HG03159 (cell line): Measurements from ENCODE around the gene RNPEPL1.
"Not testable (repeated sequence)": the region's sequence is repeated elsewhere in the genome, so short reads cannot be mapped to it uniquely, and the experiment has no call there.

Experiments used
- ATAC-seq: cut with Tn5 transposase; IDR thresholded peaks from one replicate; pipeline ENCODE4 v1.9.1; 2021; ENCODE audit warnings: mild to moderate bottlenecking, moderate library complexity; ENCODE audit not compliant: unreplicated experiment

Gene RNPEPL1

GRCh38 chr2:240567872-240568677 lies at the start of gene RNPEPL1:
Gene RNPEPL1 (plus strand): TSS chr2:240568484. CDS start chr2:240568587, 103 bp downstream.
- peak; percentile 31 for ATAC-seq

GRCh38 chr2:240518981-240519380 lies 49.3 kb upstream of the RNPEPL1 start:
- ATAC-seq: no peak

GRCh38 chr2:240519396-240520129 lies 48.7 kb upstream of the RNPEPL1 start:
- ATAC-seq: no peak

- no peak for ATAC-seq
These were observed 47.9 kb upstream of the RNPEPL1 start for GRCh38 chr2:240520130-240520973.

- no peak for ATAC-seq
These were observed 47.3 kb upstream of the RNPEPL1 start for GRCh38 chr2:240520974-240521350.

GRCh38 chr2:240521885-240522284 lies 46.4 kb upstream of the RNPEPL1 start:
- ATAC-seq: not testable (repeated sequence)

- ATAC-seq: no peak
These were observed 45.9 kb upstream of the RNPEPL1 start for GRCh38 chr2:240522406-240522805.

GRCh38 chr2:240523451-240524281 lies 44.6 kb upstream of the RNPEPL1 start:
- ATAC-seq: no peak

- ATAC-seq: no peak
These were observed 43.1 kb upstream of the RNPEPL1 start for GRCh38 chr2:240524963-240525718.

GRCh38 chr2:240525802-240526201 lies 42.5 kb upstream of the RNPEPL1 start:
- ATAC-seq: no peak

- ATAC-seq: no peak
These were observed 41.8 kb upstream of the RNPEPL1 start for GRCh38 chr2:240526521-240526920.

- ATAC-seq: no peak
These were observed 41.0 kb upstream of the RNPEPL1 start for GRCh38 chr2:240527153-240527750.

- ATAC-seq: no peak
These were observed 39.8 kb upstream of the RNPEPL1 start for GRCh38 chr2:240528406-240529040.

GRCh38 chr2:240529344-240529999 lies 38.8 kb upstream of the RNPEPL1 start:
- no peak for ATAC-seq

GRCh38 chr2:240530181-240530580 lies 38.1 kb upstream of the RNPEPL1 start:
- no peak for ATAC-seq

GRCh38 chr2:240531038-240531437 lies 37.2 kb upstream of the RNPEPL1 start:
- ATAC-seq: no peak

GRCh38 chr2:240532031-240532775 lies 36.1 kb upstream of the RNPEPL1 start:
- ATAC-seq: no peak
